GM21737 (cell line): ENCODE measurements around the gene SFMBT1.

Experiments
- ATAC-seq: cut with Tn5 transposase; IDR thresholded peaks from one replicate; pipeline ENCODE4 v1.9.1; 2021; ENCODE audit warnings: mild to moderate bottlenecking, moderate library complexity; ENCODE audit not compliant: unreplicated experiment

The SFMBT1 gene

DNA sequence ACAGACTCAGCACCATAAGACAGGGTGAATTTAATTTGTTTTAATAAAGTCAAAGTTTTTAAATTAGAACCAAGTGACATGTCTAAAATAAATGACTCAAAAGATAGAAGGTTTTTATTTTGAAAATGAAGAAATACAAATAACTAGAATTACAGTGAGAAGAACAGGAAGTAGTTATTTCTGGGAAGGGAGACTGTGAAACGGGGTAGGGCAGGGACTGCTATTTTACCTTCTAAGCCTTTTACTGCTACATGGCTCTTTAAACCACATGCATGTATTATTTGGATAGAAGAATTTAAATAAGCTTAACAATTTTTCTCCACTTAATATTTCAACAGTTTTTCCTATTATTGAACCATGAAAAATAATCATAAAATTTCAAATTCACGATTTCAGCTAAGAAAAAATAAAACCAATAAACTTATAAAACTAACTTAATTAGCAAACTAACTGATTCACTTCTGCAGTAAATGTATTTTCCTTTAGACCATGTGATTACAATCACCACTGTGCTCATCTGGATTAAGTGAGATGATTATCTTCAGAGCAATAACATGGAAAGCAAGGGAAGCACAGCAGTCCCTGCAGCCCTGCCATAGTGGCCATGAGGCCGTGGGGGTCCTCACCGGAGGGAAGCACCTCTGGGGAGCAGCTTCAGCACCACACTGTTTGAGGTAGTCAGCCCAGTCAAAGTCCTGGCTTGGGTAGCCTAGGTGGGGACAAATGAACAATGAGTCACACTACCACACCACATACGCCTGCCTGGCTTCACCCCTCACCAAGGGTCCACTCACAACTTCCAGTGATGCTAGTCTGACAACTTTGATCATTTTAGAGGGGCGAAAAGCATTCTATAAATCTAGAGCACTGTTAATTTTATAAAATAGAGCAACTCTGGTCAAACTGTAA is 120.2 kb downstream of the SFMBT1 start:
- ATAC-seq, result no peak

GRCh38 chr3:52923963-52924362 is 121.9 kb downstream of the SFMBT1 start:
- ATAC-seq, result no peak

DNA sequence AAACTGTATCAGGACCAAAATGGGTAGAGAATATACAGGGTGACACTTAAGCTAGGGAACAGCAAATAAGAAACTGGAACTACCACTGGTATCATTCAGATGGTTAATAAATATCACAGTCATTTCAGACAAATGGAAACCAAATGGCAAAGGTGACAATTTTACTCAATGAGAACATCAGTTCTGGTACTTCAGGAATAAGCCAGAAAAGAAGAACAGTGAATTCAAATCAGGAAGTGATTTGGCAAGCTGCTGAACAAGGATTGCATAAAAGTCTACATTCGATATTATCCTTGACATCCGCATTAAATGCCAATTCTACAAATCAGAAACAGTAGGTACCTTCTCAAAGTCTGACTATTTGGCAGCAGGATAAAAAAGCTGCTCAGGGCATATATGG is 125.0 kb downstream of the SFMBT1 start:
- no peak for ATAC-seq

GRCh38 chr3:52917044-52917443 is 128.8 kb downstream of the SFMBT1 start:
- no peak for ATAC-seq

GRCh38 chr3:52915294-52915693 is 130.6 kb downstream of the SFMBT1 start:
- ATAC-seq, result no peak

DNA sequence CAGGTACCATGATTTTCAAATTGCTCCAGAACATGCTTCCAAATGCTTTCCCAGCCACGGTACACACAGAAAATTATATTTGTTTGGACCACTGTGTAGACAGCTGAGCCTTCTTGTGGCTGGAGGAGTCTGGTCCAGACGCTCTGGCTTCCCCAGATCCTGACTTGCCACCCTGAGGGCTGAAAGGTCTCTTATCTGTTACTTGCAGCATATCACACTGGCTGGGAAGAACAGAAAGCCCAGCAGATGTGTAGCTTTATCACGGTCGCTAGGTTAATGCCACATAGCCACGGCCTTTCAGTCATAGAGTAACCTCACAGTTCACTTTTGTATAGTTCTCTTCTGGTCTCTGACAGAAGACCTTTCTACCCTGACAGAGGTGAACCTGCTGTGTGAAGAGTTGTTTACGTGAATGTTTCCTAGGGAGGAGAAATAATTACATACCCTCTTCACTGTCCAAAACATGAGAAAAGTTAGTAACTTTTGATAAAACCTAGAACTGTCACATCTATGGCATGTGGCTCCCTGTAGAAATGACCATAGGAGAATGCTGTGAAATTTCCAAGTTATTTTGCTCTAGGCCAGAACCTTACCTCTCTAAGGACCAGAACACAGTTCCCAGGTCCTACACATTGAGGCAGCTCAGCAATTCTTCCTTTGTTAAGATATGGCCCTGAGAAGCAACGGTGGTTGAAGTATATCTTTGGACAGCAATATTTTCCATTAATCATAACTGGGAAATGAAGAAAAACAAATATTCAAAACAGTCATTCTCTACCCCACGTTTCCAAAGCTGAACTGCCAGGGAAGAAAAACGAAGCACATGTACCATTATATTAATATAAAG is 132.8 kb downstream of the SFMBT1 start:
- ATAC-seq, result no peak

- no peak for ATAC-seq
These were observed 135.1 kb downstream of the SFMBT1 start for GRCh38 chr3:52910823-52911222.

GRCh38 chr3:52907497-52907896 is 138.4 kb downstream of the SFMBT1 start:
- ATAC-seq, result no peak

DNA sequence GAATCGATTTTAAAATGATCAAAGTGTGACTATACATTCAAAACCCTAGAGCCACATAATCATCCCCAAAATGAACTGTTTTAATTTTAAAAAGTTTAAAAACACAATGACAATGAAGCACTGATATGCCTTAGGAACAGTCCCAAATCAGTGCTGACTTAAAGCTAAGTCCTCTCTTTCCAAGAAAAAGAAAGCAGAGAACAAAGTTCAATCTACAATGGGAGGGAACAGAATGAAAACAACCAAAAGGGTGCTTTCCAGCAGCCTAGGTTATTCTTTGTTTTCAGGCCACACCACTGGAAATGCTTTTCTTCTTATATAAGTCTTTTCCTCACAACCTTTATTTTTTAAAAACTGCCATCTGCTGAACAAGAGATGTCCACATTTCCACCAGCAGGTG is 141.3 kb downstream of the SFMBT1 start:
- ATAC-seq, result no peak

DNA sequence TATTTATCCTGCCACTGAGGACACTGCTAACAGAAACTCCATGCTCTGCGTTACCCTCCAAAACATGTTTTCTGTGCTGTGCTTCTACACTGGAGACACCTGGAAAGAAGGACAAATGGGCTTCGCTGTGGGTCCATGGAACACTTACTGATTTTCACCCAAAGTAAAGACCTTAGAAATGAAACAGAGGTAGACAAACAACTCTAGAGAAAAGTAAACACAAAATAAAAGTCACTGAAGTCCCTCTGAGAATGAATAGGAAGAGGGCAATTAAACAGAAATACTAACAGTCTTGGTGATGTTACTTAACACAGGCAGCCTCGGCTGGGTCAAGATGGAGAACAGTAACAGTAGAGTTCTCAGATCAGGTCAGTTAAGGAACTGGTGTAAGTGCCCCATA is 141.9 kb downstream of the SFMBT1 start:
- no peak for ATAC-seq

- ATAC-seq, result peak; percentile 89
These were observed 148.4 kb downstream of the SFMBT1 start, which contains the start of gene STIMATE for GRCh38 chr3:52897130-52898122. Gene STIMATE, minus strand, starts transcription at chr3:52897548. Its CDS starts 98 bp downstream, at chr3:52897450.

GRCh38 chr3:52896613-52897012 is 149.3 kb downstream of the SFMBT1 start:
- no peak for ATAC-seq

GRCh38 chr3:52896151-52896550 is 149.7 kb downstream of the SFMBT1 start:
- no peak for ATAC-seq

DNA sequence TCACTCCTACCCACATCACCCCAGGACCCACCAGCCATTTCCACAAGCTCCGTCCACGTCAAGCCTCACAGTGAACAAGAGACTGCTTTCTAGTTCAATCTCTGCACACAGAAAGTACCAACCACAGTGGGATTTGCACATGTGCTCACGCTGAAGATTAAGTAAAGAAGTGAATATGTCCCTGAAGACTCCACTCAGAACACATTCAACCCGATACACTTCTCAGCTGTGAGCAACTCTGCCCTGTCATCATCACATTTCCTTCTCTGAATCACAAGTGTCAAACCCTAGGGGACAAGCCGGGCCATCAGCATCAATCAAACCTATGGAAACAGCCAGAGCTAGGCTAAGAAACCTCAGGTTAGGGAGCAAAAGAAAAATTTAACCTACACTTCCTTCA is 150.5 kb downstream of the SFMBT1 start:
- no peak for ATAC-seq

- ATAC-seq, result no peak
These were observed 151.1 kb downstream of the SFMBT1 start for GRCh38 chr3:52894756-52895155.

- no peak for ATAC-seq
These were observed 152.2 kb downstream of the SFMBT1 start for GRCh38 chr3:52893723-52894122.

- ATAC-seq, result no peak
These were observed 153.1 kb downstream of the SFMBT1 start for GRCh38 chr3:52892625-52893311.

DNA sequence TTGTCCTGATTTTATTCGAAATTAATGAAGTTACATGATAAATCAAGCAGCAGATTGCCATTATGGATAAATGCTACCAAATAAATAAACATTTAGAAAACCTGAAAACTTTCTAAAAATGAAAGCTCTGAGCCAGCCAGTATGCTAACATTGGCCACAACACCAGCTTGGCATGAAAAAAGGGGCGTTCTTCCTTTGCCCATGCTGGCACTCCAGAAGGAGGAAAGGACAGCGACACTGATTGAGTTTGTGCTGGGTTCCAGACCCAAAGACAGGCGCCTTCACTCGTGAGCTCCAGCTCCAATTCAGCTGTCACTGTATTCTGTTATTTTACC is 153.6 kb downstream of the SFMBT1 start:
- ATAC-seq, result no peak

- no peak for ATAC-seq
These were observed 154.2 kb downstream of the SFMBT1 start for GRCh38 chr3:52891615-52892081.

DNA sequence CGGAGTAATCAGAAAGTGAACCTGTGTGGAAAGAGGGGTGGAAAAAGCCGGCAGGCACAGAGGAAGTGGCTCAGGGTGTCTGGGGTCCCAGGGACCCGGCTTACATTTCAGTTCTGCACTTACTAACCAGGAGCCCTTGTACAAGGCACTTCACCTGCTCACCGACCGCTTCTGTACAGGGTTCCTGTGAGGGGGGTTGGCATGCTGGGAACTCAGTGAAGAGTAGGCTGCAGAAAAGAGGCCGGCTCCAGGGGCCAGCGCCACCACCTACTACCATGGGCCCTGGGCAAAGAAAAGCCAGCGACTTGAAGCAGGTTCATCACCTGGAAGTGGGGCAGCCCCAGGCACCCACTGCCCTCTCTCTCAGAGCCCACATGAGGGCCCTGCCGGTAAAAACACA is 154.7 kb downstream of the SFMBT1 start:
- ATAC-seq, result no peak
